Mononuclear cell (primary cell): Measurements from ENCODE around the gene TRAF7. TPM values are rescaled to one million over a fixed set of nuclear protein-coding genes. Genes with fewer than 3 reads are reported as not detected.
A peak's percentile ranks its signal among the peaks of the same experiment; 100 is the strongest.
"Not testable (repeated sequence)": the region's sequence is repeated elsewhere in the genome, so short reads cannot be mapped to it uniquely, and the experiment has no call there.

Experiments
- H3K27me3 ChIP-seq: 2 replicates; pipeline ENCODE4 v1.6.0; 2011; ENCODE audit warnings: low read length, control low read depth; ENCODE audit not compliant: insufficient read depth
- H3K4me1 ChIP-seq: 2 replicates; pipeline ENCODE4 v1.5.1; 2011; ENCODE audit warnings: mild to moderate bottlenecking, low read length, control low read depth; ENCODE audit not compliant: insufficient read depth
- H3K4me3 ChIP-seq: 2 replicates; pipeline ENCODE4 v1.5.1; 2011; ENCODE audit warnings: mild to moderate bottlenecking, low read length, moderate library complexity
- H3K9me3 ChIP-seq: 2 replicates; pipeline ENCODE4 v1.5.1; 2011; ENCODE audit warnings: low read depth, mild to moderate bottlenecking, control low read depth, low read length
- total RNA-seq: library from RNA; depleted of rRNA; stranded (reverse); fragments of >200 nt; gene quantifications from one replicate; pipeline ENCODE4 v1.2.3, GENCODE V29; 2012

Gene TRAF7
- 17.9 TPM for total RNA-seq

DNA sequence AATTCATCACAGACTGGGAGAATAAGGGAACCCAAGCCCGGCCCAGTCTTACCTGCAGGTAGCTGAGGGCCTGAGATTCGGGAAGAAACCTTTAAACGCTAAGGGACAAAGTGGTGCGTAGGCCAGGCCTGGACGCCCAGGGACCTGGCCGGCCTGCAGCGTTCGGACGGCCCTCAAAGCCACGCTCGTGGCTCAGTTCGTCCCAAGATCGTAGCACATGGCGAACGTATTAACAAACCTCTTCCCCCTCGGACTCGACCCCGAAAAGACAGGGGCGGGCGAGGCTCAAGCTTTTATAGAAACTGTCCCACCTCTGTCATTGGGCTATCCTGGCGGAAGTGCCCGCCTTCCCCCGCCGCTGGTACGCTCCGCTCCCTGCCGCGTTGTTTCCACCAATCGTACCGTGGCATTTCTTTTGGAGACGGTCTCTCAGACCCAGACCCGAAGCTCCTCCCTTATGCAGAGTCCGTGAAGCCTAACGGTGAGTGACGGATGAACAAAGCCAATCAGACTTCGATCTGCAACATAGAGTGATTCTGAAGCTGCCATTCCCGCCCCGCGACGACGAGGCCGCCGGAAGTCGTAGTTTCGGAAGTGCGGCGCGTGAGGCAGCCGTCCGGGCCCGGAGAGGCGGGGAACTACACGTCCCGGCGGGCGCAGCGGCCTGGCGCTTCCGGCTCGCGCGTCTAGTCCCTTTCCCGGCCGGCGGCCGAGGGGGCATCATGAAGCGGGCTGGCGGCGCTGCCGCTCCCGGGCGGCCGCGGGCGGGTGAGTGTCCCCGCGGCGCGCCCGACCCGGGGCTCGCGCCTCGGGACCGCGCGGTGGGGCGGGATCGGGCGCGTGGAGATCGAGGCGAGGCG, at the start of gene TRAF7:
Gene TRAF7, plus strand, starts transcription at position 692 of the 860 bp plus-strand sequence. CDS start 8,139 bp downstream, outside the sequence.
- H3K9me3 ChIP-seq = no peaks in the 10 kb centered on the region
- H3K4me1 ChIP-seq = peaks cover 51% of the 10 kb centered on the region
- peak within 1 kb of the TSS; percentile 69 for H3K4me3 ChIP-seq
- no peaks in the 10 kb centered on the region for H3K27me3 ChIP-seq

DNA sequence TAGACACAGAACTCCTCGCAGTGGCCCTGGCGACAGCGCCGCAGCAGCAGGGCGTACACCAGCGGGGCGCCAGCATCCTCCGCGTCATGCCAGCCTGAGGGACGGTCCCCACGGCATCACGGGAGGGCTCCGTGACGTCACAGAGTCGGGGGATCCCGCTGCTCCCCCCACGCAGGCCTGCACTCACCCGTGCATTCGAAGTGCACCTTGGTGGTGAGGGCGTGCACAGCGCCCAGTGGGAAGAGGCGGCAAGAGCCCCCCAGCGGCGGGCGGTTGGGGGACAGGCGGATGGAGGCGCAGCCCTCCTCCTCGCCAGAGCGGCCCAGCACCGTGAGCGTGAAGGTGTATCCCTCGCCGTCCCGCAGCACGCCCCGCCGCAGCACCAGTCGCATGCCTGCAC, 49.4 kb upstream of the TRAF7 start:
- H3K27me3 ChIP-seq, H3K4me3 ChIP-seq, H3K9me3 ChIP-seq, H3K4me1 ChIP-seq: not testable (repeated sequence)

DNA sequence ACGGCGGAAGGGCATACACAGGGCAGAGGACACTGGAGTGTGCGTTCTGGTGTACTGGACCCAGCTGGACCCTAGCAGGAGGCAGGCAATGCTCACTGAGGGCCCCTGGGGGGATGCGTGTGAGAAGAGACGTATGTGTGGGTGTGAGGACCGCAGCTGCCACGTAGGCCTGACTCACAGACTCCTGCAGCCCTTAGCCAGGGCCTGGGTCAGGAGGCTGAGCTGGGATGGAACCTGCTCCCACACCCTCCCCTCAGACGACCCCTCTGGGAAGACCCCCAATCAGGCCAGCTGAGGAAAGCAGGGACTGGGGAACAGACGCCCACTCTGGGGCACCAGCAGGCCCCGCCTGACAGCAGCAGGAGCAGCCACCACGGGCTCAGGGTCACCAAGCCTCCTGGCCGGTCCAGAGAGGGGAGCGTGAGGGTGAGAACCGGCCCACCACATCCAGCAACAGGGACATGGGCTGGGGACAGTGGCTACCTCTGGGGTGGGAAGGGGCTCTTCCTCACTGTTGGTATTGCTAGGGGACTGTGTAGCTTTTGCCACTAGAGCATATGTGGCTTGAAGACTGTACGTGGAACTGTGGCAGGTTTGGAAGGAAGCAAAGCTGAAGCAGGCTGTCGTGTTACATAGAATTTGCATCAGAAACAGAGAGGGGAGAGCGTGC, 48.3 kb upstream of the TRAF7 start:
- H3K9me3 ChIP-seq, H3K4me3 ChIP-seq, H3K27me3 ChIP-seq, H3K4me1 ChIP-seq: not testable (repeated sequence)

- H3K9me3 ChIP-seq, H3K4me1 ChIP-seq, H3K4me3 ChIP-seq, H3K27me3 ChIP-seq: not testable (repeated sequence)
Observed at GRCh38 chr16:2107791-2108125, 47.8 kb upstream of the TRAF7 start.

DNA sequence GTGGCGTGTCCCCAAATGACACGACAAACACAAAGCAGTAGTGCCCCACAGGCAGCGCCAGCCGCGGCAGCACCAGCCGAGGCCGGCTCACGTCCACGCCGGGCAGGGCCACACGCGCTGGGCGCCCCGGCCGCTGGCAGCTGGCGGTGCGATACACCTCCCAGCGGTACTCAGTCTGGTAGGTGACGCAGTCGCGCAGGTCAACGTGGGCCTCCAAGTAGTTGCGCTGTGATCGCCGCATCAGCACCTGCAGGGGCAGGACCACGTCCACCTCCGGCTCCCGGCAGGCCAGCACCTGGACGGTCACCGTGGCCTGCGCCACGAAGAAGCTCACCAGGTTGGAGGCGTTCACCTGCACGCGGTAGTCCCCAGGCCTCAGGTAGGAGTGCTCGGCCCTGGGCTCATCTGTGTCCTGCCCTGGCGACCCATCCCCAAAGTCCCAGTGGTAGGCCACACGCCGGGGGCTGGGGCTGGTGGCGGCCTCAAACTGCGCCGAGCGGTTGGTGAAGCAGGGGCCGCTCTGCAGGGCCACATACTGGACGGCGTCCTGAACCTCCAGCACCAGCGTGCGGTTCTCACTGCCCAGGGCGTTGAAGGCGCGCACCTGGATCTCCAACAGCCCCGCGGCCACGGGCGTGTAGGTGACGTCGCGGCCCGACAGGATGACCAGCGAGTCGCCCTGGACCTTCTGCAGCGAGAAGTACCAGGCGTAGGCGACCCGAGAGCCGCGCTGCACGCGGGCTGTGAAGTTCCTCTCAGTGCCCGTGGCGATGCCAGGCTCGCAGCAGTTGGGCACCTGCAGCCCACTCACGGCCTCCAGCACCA, 46.9 kb upstream of the TRAF7 start:
- H3K4me1 ChIP-seq, H3K27me3 ChIP-seq, H3K4me3 ChIP-seq, H3K9me3 ChIP-seq: not testable (repeated sequence)

- not testable (repeated sequence) for H3K9me3 ChIP-seq, H3K4me1 ChIP-seq, H3K27me3 ChIP-seq, H3K4me3 ChIP-seq
Observed at GRCh38 chr16:2109271-2109580, 46.4 kb upstream of the TRAF7 start.

DNA sequence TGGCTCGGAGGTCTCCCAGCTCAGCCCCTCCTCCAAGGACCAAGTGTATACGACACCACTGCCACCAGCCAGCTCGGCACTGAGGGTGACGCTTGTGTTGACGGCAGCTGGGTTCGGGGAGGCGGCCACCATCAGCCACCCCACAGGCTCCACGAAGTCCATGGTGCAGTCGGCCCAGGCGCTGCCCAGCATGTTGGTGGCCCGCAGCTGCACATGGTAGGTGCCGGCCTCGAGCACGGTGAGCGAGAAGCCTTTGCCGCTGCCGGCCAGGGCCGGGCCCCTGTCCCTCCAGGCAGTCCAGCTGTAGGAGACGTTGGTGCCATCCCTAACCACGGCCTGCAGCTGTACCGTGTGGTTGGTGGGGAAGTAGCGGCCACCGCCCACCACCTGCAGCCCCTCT, 45.7 kb upstream of the TRAF7 start:
- not testable (repeated sequence) for H3K4me1 ChIP-seq, H3K4me3 ChIP-seq, H3K9me3 ChIP-seq, H3K27me3 ChIP-seq

- not testable (repeated sequence) for H3K9me3 ChIP-seq, H3K4me1 ChIP-seq
Observed at GRCh38 chr16:2110332-2111008, 45.1 kb upstream of the TRAF7 start.

GRCh38 chr16:2111009-2111353, 44.6 kb upstream of the TRAF7 start:
- H3K27me3 ChIP-seq, H3K9me3 ChIP-seq, H3K4me1 ChIP-seq, H3K4me3 ChIP-seq: not testable (repeated sequence)

More at GRCh38 chr16:2110332-2111008, 45.1 kb upstream of the TRAF7 start:
- H3K4me3 ChIP-seq, H3K27me3 ChIP-seq: not testable (repeated sequence)

DNA sequence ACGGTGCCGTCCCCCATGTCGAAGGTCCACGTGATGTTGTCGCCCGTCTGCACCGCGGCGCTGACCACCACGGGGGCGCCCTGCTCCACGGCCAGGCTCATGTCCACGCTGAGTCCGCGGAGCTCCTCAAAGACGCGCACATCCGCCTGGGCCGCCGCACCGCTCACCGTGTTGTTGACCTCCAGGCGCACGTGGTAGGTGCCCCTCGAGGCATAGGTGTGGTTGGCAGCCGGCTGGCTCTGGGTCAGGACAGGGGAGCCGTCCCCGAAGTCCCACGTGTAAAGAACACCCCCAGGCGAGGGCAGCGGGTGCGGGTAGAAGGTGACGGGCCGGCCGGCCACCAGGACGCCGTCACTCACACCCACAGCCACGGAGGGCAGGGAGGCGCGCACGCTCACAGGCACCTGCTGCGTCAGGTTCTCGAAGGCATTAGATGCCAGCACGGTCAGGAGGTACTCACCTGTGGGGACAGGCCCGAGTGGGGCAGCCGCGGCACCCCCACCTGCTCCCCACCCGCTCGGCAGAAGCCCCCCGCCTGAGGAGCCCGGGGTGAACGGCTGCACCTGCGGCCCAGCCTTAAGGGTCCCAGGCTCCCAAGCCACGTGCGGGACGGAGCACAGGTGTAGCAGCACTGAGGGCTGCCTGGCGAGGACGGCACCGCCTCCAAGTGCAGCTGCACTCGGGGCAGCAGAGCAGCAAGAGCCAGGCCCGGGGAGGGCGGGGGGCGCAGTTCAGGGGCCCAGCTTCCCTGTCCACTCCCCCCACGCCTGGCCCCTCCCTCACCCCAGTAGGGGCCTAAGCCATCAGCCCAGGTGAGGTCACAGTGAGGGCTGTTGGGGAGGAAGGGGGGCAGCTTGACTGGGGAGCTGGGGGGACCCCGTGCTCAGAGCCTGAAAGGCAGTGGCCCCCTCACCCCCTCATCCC, 43.9 kb upstream of the TRAF7 start:
- H3K4me1 ChIP-seq, H3K4me3 ChIP-seq, H3K9me3 ChIP-seq, H3K27me3 ChIP-seq: not testable (repeated sequence)

GRCh38 chr16:2112539-2113106, 43.0 kb upstream of the TRAF7 start:
- H3K4me3 ChIP-seq, H3K9me3 ChIP-seq, H3K4me1 ChIP-seq, H3K27me3 ChIP-seq: not testable (repeated sequence)

DNA sequence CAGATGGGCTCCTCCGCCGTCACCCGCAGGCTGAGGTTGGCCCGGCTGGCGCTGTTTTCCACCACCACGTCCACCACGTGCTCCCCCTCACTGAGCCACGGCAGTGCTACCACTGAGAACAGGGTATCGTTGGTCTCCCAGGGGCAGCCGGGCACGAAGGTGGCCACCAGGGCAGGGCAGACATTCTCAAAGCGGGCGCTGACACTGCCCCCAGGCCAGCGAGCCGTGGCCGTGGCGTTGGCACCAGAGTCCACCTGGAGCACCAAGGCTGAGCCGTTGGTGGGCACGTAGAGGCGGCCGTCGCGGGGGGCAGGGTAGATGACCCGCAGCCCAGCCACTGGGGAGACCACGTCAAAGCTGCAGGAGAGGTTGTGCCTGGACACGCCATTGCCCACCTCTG, 41.4 kb upstream of the TRAF7 start:
- H3K4me1 ChIP-seq = not testable (repeated sequence)

GRCh38 chr16:2114885-2115590, 40.5 kb upstream of the TRAF7 start:
- H3K4me3 ChIP-seq, H3K27me3 ChIP-seq, H3K4me1 ChIP-seq, H3K9me3 ChIP-seq: not testable (repeated sequence)

More for the DNA sequence above, 41.4 kb upstream of the TRAF7 start:
- H3K27me3 ChIP-seq, H3K9me3 ChIP-seq, H3K4me3 ChIP-seq: not testable (repeated sequence)

- Histone ChIP-seq H3K27me3 (no peaks in the 10 kb centered on the region), H3K4me1 (no peaks in the 10 kb centered on the region), H3K4me3 (no peak overlapping the region), H3K9me3 (no peaks in the 10 kb centered on the region)
Observed at GRCh38 chr16:2115591-2115973, 40.0 kb upstream of the TRAF7 start.
